Measurements from ENCODE around the gene C1QTNF6.

The C1QTNF6 gene

DNA sequence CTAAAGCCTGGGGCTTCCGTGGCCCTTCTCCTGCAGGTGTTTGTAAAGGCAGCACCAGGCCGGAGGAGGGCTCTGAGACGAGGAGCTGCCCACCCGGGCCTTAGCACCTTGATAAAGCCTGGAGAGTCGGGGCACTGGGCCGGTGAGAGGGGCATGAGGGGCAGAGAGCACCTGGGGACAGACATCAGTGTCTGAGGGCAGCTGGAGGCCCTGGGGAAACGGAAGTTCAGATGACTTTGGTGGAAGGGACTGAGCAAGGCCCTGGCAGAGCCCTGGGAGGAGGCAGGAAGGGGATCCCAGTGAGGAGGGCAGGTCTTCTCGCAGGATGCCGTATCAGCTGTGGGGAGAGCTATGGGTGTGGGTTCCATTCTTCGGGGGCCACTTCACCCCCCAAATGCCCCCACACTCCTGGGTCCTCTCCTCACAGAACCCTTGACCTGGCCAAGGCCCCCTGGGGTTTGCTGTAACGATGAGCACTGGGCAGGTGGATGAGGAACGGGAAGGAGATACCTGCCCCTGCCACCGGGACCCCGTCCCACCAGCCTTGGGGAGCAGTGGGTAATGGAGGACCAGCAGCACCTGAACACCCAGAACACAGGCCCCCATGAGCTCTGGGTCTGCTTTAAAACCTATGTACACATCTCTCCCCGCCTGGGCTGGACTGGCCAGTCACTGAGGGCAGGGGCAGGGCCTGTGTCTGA is 7.4 kb downstream of the C1QTNF6 start:
- WGBS (ENCODE audit: insufficient coverage): 99% methylated on average over 10 of the region's 15 CpGs
- no peak for DNase-seq
- H3K9me3 ChIP-seq (ENCODE audit: control extremely low read depth in 1 of 5, control insufficient read depth in 4 of 5, insufficient read depth in 2 of 5, low read depth in 1 of 5, low read length in 4 of 5): no peaks in the 10 kb centered on the region
- peaks cover 4 to 40% (median 23%) of the 10 kb centered on the region in 4 experiments for H3K4me1 ChIP-seq (ENCODE audit: control extremely low read depth in 1 of 4, control insufficient read depth in 4 of 4, insufficient read depth in 4 of 4, low read length in 3 of 4)
- CTCF ChIA-PET: interaction anchor here (0.7 to 1.6 kb wide), 3 partner anchors 17 to 24 kb away, joined by 3 to 4 read pairs (median 3); no protein-coding TSS in a partner anchor
- H3K4me3 ChIP-seq (ENCODE audit: control insufficient read depth in 1 of 7, extremely low read depth in 1 of 7, insufficient read depth in 4 of 7, low read depth in 2 of 7, low read length in 6 of 7): no peak overlapping the region
- POLR2A ChIA-PET: interaction anchor here (0.7 kb wide), 1 partner anchor 31 kb away, joined by 3 read pairs; no protein-coding TSS in a partner anchor
- no peaks in the 10 kb centered on the region for H3K27me3 ChIP-seq (replicated peaks in 2 of 5; ENCODE audit: control insufficient read depth in 4 of 5, insufficient read depth in 5 of 5, low read length in 4 of 5)
- no peak overlapping the region for H3K27ac ChIP-seq (ENCODE audit: insufficient read depth in 1 of 2, low read depth in 1 of 2, low read length in 2 of 2, poor library complexity in 1 of 2, severe bottlenecking in 2 of 2)
- H3K36me3 ChIP-seq (ENCODE audit: control insufficient read depth in 4 of 4, insufficient read depth in 4 of 4, low read length in 3 of 4): no peaks in the 10 kb centered on the region

DNA sequence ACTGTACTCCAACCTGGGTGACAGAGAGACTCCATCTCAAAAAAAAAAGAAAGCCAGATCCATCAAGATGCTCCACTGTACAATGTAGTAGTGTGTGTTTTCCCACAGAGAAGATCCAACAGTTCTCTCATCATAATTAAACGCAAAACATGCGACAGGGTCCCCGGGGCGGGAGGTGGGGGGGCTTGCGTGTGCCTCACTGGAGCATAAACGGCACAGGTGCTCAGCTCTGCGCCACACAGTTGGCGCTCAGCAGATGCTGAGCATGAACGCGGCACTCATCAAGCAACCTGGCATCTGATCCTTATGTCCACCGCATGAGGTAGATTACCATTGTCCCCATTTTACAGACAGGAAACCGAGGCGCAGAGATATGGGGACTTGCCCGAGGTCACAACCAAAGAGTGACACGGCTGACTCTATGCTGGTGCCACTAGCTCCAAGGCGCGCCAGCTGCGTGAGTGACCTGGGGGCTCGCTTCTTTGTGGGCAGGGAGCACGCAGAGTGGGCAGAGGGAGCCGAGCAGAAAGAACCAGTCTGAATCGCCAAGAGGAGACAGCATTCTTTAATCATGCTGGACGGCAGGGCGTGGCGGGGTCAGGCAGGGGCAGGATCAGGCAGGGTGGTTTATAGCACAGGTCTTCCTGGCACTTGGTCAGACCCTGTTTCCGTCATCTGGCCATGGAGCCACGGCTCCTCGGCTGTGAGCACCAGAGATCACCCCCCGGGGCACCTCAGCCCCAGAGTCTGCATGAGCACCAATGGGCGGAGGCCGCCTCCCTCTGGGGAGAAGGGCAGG is 8.2 kb downstream of the C1QTNF6 start:
- H3K27me3 ChIP-seq (replicated peaks in 2 of 5; ENCODE audit: control insufficient read depth in 4 of 5, insufficient read depth in 5 of 5, low read length in 4 of 5): no peaks in the 10 kb centered on the region
- POLR2A ChIA-PET: interaction anchor here (0.7 kb wide), 1 partner anchor 31 kb away, joined by 3 read pairs; no protein-coding TSS in a partner anchor
- CTCF ChIA-PET: interaction anchor here (1.1 to 1.6 kb wide), 2 partner anchors 20 to 25 kb away, joined by 3 to 4 read pairs; no protein-coding TSS in a partner anchor

DNA sequence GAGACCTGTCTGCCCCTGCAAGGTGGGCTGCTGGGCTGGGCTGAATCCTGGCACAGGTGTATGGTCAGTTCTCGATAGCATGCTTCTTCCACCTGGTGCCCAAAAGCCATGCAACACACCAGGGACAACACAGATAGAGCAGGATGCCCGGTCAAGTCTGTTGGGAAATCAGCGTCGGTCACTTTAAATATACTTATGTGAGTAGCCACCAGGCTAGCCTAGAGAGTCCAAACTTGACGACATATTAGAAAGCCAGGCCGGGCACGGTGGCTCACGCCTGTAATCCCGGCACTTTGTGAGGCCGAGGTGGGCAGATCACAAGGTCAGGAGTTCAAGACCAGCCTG is 8.9 kb downstream of the C1QTNF6 start:
- WGBS (ENCODE audit: insufficient coverage): 98% methylated on average over 9 of the region's 10 CpGs
- DNase-seq: no peak
- Histone ChIP-seq H3K9me3 (ENCODE audit: control extremely low read depth in 1 of 5, control insufficient read depth in 4 of 5, insufficient read depth in 2 of 5, low read depth in 1 of 5, low read length in 4 of 5) (no peaks in the 10 kb centered on the region), H3K4me3 (ENCODE audit: control insufficient read depth in 1 of 7, extremely low read depth in 1 of 7, insufficient read depth in 4 of 7, low read depth in 2 of 7, low read length in 6 of 7) (no peak overlapping the region), H3K36me3 (ENCODE audit: control insufficient read depth in 4 of 4, insufficient read depth in 4 of 4, low read length in 3 of 4) (no peaks in the 10 kb centered on the region), H3K27me3 (replicated peaks in 2 of 5; ENCODE audit: control insufficient read depth in 4 of 5, insufficient read depth in 5 of 5, low read length in 4 of 5) (no peaks in the 10 kb centered on the region), H3K27ac (ENCODE audit: insufficient read depth in 1 of 2, low read depth in 1 of 2, low read length in 2 of 2, poor library complexity in 1 of 2, severe bottlenecking in 2 of 2) (no peak overlapping the region), H3K4me1 (ENCODE audit: control extremely low read depth in 1 of 4, control insufficient read depth in 4 of 4, insufficient read depth in 4 of 4, low read length in 3 of 4) (peaks cover 4 to 44% (median 28%) of the 10 kb centered on the region in 4 experiments)
- ChIA-PET POLR2A (no interaction called here), CTCF (interaction anchor here (0.9 to 1.6 kb wide), 2 partner anchors 19 to 20 kb away, joined by 3 read pairs; no protein-coding TSS in a partner anchor)

More for the DNA sequence above, 8.2 kb downstream of the C1QTNF6 start:
- no peak overlapping the region for H3K4me3 ChIP-seq (ENCODE audit: control insufficient read depth in 1 of 7, extremely low read depth in 1 of 7, insufficient read depth in 4 of 7, low read depth in 2 of 7, low read length in 6 of 7)
- no peak overlapping the region for H3K27ac ChIP-seq (ENCODE audit: insufficient read depth in 1 of 2, low read depth in 1 of 2, low read length in 2 of 2, poor library complexity in 1 of 2, severe bottlenecking in 2 of 2)
- no peaks in the 10 kb centered on the region for H3K9me3 ChIP-seq (ENCODE audit: control extremely low read depth in 1 of 5, control insufficient read depth in 4 of 5, insufficient read depth in 2 of 5, low read depth in 1 of 5, low read length in 4 of 5)
- WGBS (ENCODE audit: insufficient coverage): 93% methylated on average over 28 of the region's 31 CpGs
- no peak for DNase-seq
- H3K36me3 ChIP-seq (ENCODE audit: control insufficient read depth in 4 of 4, insufficient read depth in 4 of 4, low read length in 3 of 4): no peaks in the 10 kb centered on the region
- H3K4me1 ChIP-seq (ENCODE audit: control extremely low read depth in 1 of 4, control insufficient read depth in 4 of 4, insufficient read depth in 4 of 4, low read length in 3 of 4): peaks cover 4 to 44% (median 28%) of the 10 kb centered on the region in 4 experiments

DNA sequence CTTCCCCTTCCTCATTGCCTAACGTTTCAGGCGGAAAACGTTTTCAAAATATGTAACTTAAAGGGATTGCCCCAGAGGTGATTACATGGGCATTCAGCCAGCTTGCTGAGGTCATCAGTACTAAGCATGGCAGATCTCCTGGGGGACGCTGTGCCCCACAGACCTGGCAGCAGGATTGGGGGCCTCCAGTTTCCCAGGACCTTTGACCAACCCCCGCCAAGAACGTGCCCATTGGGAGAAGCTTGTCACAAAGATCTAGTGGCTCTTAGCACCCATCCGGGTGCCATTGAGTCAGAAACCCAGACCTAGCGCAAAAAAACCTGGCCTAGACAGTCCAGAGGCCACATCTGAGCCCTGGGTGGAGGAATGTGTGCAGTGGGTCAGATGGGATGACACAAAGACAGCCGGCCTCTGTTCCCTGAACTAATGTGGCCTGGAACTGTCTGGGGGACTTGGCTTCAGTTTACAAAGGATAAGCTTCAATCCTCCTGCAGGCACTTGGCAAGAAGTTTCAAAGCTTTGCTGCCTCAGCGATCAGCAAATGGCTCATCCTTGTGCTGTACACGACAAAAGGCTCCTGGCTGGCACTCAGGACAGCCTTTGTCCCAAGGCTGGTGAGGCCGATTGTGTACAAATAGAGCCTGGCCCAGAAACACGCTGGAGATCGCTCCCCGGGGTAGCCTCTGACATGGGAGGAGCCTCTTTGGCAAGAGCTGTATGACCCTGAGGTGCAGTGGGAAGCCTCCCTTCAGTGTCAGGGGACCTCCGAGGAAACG is 9.5 kb downstream of the C1QTNF6 start:
- ChIA-PET CTCF (interaction anchor here (0.9 to 1.6 kb wide), 4 partner anchors 10 to 21 kb away, joined by 3 read pairs; no protein-coding TSS in a partner anchor), POLR2A (no interaction called here)
- H3K27me3 ChIP-seq (replicated peaks in 2 of 5; ENCODE audit: control insufficient read depth in 4 of 5, insufficient read depth in 5 of 5, low read length in 4 of 5): no peaks in the 10 kb centered on the region
- H3K9me3 ChIP-seq (ENCODE audit: control extremely low read depth in 1 of 5, control insufficient read depth in 4 of 5, insufficient read depth in 2 of 5, low read depth in 1 of 5, low read length in 4 of 5): no peaks in the 10 kb centered on the region
- DNase-seq: no peak
- peaks cover 4 to 38% (median 26%) of the 10 kb centered on the region in 4 experiments for H3K4me1 ChIP-seq (ENCODE audit: control extremely low read depth in 1 of 4, control insufficient read depth in 4 of 4, insufficient read depth in 4 of 4, low read length in 3 of 4)
- 83% methylated on average over 17 of the region's 17 CpGs for WGBS (ENCODE audit: insufficient coverage)
- no peaks in the 10 kb centered on the region for H3K36me3 ChIP-seq (ENCODE audit: control insufficient read depth in 4 of 4, insufficient read depth in 4 of 4, low read length in 3 of 4)
- no peak overlapping the region for H3K27ac ChIP-seq (ENCODE audit: insufficient read depth in 1 of 2, low read depth in 1 of 2, low read length in 2 of 2, poor library complexity in 1 of 2, severe bottlenecking in 2 of 2)
- H3K4me3 ChIP-seq (ENCODE audit: control insufficient read depth in 1 of 7, extremely low read depth in 1 of 7, insufficient read depth in 4 of 7, low read depth in 2 of 7, low read length in 6 of 7): no peak overlapping the region

DNA sequence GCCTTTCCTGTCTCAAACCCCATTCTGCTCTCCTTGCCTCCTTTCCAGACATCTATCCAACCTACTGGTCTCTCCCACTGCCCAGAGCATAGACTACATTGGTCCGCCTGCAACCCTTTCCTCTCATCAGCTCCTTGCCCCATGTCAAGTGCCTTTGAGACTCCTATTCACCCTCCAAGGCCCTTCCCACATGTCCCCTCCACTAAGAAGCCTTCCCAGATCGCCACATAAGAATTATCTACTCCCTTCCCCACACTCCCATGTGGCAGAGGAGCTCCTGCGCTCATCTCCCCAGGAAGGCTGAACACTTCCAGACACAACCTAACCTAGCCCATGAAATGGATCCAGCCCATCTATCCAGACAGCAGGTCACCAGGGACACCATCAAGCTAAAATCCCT is 10.3 kb downstream of the C1QTNF6 start:
- POLR2A ChIA-PET: no interaction called here
- no peak for DNase-seq
- no peaks in the 10 kb centered on the region for H3K9me3 ChIP-seq (ENCODE audit: control extremely low read depth in 1 of 5, control insufficient read depth in 4 of 5, insufficient read depth in 2 of 5, low read depth in 1 of 5, low read length in 4 of 5)
- WGBS (ENCODE audit: insufficient coverage): 96% methylated on average over 3 of the region's 3 CpGs
- no peaks in the 10 kb centered on the region for H3K27me3 ChIP-seq (replicated peaks in 2 of 5; ENCODE audit: control insufficient read depth in 4 of 5, insufficient read depth in 5 of 5, low read length in 4 of 5)
- no peaks in the 10 kb centered on the region for H3K36me3 ChIP-seq (ENCODE audit: control insufficient read depth in 4 of 4, insufficient read depth in 4 of 4, low read length in 3 of 4)
- H3K27ac ChIP-seq (ENCODE audit: insufficient read depth in 1 of 2, low read depth in 1 of 2, low read length in 2 of 2, poor library complexity in 1 of 2, severe bottlenecking in 2 of 2): no peak overlapping the region
- peaks cover 4 to 33% (median 26%) of the 10 kb centered on the region in 4 experiments for H3K4me1 ChIP-seq (ENCODE audit: control extremely low read depth in 1 of 4, control insufficient read depth in 4 of 4, insufficient read depth in 4 of 4, low read length in 3 of 4)
- no peak overlapping the region for H3K4me3 ChIP-seq (ENCODE audit: control insufficient read depth in 1 of 7, extremely low read depth in 1 of 7, insufficient read depth in 4 of 7, low read depth in 2 of 7, low read length in 6 of 7)
- CTCF ChIA-PET: interaction anchor here (0.6 to 2.9 kb wide), 6 partner anchors 9 to 731 kb away, joined by 3 to 16 read pairs (median 3); partner anchors contain the start of gene C1QTNF6

DNA sequence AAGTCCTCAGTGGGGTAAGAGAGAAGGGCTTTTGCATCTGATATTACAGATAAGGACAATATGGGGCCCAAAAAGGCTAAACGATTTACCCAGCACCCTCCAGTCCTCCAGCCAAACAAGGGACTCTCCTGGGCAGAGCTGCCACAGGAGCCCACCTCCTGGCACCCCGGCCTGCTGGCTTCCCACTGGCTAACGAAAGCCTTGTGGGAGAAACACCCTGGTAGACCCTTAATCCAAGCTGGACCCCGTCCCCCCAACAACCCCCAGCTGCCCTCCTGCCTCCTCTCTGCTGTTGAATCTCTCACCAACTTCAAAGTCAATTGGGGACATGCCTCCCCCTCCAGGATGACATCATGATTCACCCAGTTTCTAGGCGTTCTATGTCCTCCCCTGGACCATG is 10.8 kb downstream of the C1QTNF6 start:
- peak overlapping the region in 1 of 7 experiments; percentile 48 for H3K4me3 ChIP-seq (ENCODE audit: control insufficient read depth in 1 of 7, extremely low read depth in 1 of 7, insufficient read depth in 4 of 7, low read depth in 2 of 7, low read length in 6 of 7)
- H3K4me1 ChIP-seq (ENCODE audit: control extremely low read depth in 1 of 4, control insufficient read depth in 4 of 4, insufficient read depth in 4 of 4, low read length in 3 of 4): peaks cover 4 to 33% (median 26%) of the 10 kb centered on the region in 4 experiments
- H3K36me3 ChIP-seq (ENCODE audit: control insufficient read depth in 4 of 4, insufficient read depth in 4 of 4, low read length in 3 of 4): no peaks in the 10 kb centered on the region
- H3K27ac ChIP-seq (ENCODE audit: insufficient read depth in 1 of 2, low read depth in 1 of 2, low read length in 2 of 2, poor library complexity in 1 of 2, severe bottlenecking in 2 of 2): no peak overlapping the region
- DNase-seq: no peak
- ChIA-PET CTCF (interaction anchor here (0.6 to 2.9 kb wide), 5 partner anchors 10 to 731 kb away, joined by 3 to 16 read pairs (median 4); partner anchors contain the start of gene C1QTNF6), POLR2A (no interaction called here)
- H3K9me3 ChIP-seq (ENCODE audit: control extremely low read depth in 1 of 5, control insufficient read depth in 4 of 5, insufficient read depth in 2 of 5, low read depth in 1 of 5, low read length in 4 of 5): no peaks in the 10 kb centered on the region
- 76% methylated on average over 3 of the region's 5 CpGs for WGBS (ENCODE audit: insufficient coverage)
- no peaks in the 10 kb centered on the region for H3K27me3 ChIP-seq (replicated peaks in 2 of 5; ENCODE audit: control insufficient read depth in 4 of 5, insufficient read depth in 5 of 5, low read length in 4 of 5)

All from common myeloid progenitor, CD34-positive (primary cell).